GM23248 (cell line): ENCODE data around the gene TLR9.

Source experiments
- EZH2 ChIP-seq: fragments of 200-600 bp; sonication (generic); IDR thresholded peaks from 2 replicates; pipeline ENCODE4 v1.6.1; 2018; ENCODE audit warnings: antibody characterized with exemption, mild to moderate bottlenecking; ENCODE audit not compliant: insufficient read depth, poor library complexity, severe bottlenecking
- EZH2phosphoT487 ChIP-seq: fragments of 200-600 bp; sonication (generic); IDR thresholded peaks from 2 replicates; pipeline ENCODE4 v1.6.1; 2018; ENCODE audit warnings: antibody characterized with exemption, moderate library complexity, mild to moderate bottlenecking, low read depth; ENCODE audit not compliant: insufficient read depth

DNA sequence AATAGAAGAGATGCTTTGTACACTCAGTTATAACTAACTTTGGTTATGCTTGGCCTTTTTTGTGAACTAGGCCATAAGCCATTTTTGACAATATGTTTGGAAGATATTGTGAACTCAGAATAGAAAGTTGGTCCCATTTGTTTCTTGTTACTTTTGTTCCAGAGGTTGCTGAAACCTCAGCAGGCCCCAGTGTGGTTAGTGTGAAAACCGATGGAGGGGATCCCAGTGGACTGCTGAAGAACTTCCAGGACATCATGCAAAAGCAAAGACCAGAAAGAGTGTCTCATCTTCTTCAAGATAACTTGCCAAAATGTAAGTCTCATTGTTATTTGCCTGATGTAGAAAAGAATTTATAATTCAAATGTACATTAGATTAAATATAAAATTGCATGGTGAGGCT lies 21.7 kb downstream of the TLR9 start:
- TF ChIP-seq EZH2phosphoT487 (no peak), EZH2 (no peak)
